ENCODE results near the gene HDAC9. TPM values are rescaled to one million over a fixed set of nuclear protein-coding genes. Genes with fewer than 3 reads are reported as not detected.

The HDAC9 gene
- polyA plus RNA-seq, 3 donors: 41.7 to 51.2 (median 44.2) TPM

GRCh38 chr7:18843979-18844378 is 348.4 kb downstream of the HDAC9 start:
- Mint-ChIP-seq H3K27me3 (ENCODE audit: low read depth in 3 of 3) (peaks cover 0 to 1% (median 0%) of the 10 kb centered on the region in 3 donors), H3K9me3 (peaks cover 0 to 5% (median 0%) of the 10 kb centered on the region in 7 donors), H3K4me1 (no peaks in the 10 kb centered on the region), H3K36me3 (no peaks in the 10 kb centered on the region), H3K27ac (no peak overlapping the region), H3K4me3 (no peak overlapping the region)
- H3K9ac ChIP-seq (ENCODE audit: insufficient read depth, low read length, poor library complexity, severe bottlenecking): no peak overlapping the region
- no peak overlapping the region for H3K4me3 ChIP-seq (replicated peaks in 1 of 3; ENCODE audit: low read depth in 2 of 3, low read length in 3 of 3)
- no peaks in the 10 kb centered on the region for H3K27me3 ChIP-seq (ENCODE audit: control insufficient read depth in 2 of 2, insufficient read depth in 2 of 2, low read length in 2 of 2)
- H3K9me3 ChIP-seq (replicated peaks in 1 of 2; ENCODE audit: control insufficient read depth in 1 of 2, insufficient read depth in 1 of 2, low read length in 2 of 2): no peaks in the 10 kb centered on the region
- TF ChIP-seq, protein P1, sequence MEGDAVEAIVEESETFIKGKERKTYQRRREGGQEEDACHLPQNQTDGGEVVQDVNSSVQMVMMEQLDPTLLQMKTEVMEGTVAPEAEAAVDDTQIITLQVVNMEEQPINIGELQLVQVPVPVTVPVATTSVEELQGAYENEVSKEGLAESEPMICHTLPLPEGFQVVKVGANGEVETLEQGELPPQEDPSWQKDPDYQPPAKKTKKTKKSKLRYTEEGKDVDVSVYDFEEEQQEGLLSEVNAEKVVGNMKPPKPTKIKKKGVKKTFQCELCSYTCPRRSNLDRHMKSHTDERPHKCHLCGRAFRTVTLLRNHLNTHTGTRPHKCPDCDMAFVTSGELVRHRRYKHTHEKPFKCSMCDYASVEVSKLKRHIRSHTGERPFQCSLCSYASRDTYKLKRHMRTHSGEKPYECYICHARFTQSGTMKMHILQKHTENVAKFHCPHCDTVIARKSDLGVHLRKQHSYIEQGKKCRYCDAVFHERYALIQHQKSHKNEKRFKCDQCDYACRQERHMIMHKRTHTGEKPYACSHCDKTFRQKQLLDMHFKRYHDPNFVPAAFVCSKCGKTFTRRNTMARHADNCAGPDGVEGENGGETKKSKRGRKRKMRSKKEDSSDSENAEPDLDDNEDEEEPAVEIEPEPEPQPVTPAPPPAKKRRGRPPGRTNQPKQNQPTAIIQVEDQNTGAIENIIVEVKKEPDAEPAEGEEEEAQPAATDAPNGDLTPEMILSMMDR (IDR thresholded peaks at IDR 0.05): no peak
- no peaks in the 10 kb centered on the region for H4K20me1 ChIP-seq (ENCODE audit: insufficient read depth, low read length)
- H3K27ac ChIP-seq (ENCODE audit: low read depth in 1 of 2, low read length in 2 of 2): no peak overlapping the region
- DNase-seq: no peak
- WGBS (ENCODE audit: insufficient coverage): no CpG with 5 or more reads among the region's 3 CpGs
- H3K79me2 ChIP-seq (ENCODE audit: insufficient read depth, low read length): no peaks in the 10 kb centered on the region
- H3K4me1 ChIP-seq (ENCODE audit: control insufficient read depth in 1 of 2, insufficient read depth in 2 of 2, low read length in 2 of 2): no peaks in the 10 kb centered on the region
- no peak overlapping the region for H2AFZ ChIP-seq (ENCODE audit: insufficient read depth, low read depth, low read length, poor library complexity, severe bottlenecking)
- intact Hi-C loops (cut with micrococcal nuclease): no loop called here
- H3K4me2 ChIP-seq (replicated peaks; ENCODE audit: extremely low read depth, low read length, poor library complexity, severe bottlenecking): no peak overlapping the region
- no peaks in the 10 kb centered on the region for H3K36me3 ChIP-seq (replicated peaks in 1 of 2; ENCODE audit: control insufficient read depth in 1 of 2, insufficient read depth in 2 of 2, low read length in 2 of 2)

- TF ChIP-seq, protein P1 (IDR thresholded peaks at IDR 0.05): no peak
- intact Hi-C loops (cut with micrococcal nuclease): no loop called here
- Histone ChIP-seq H3K27ac (ENCODE audit: low read depth in 1 of 2, low read length in 2 of 2) (no peak overlapping the region), H3K4me2 (replicated peaks; ENCODE audit: extremely low read depth, low read length, poor library complexity, severe bottlenecking) (no peak overlapping the region), H3K79me2 (ENCODE audit: insufficient read depth, low read length) (no peaks in the 10 kb centered on the region), H3K9me3 (replicated peaks in 1 of 2; ENCODE audit: control insufficient read depth in 1 of 2, insufficient read depth in 1 of 2, low read length in 2 of 2) (no peaks in the 10 kb centered on the region), H3K4me1 (ENCODE audit: control insufficient read depth in 1 of 2, insufficient read depth in 2 of 2, low read length in 2 of 2) (no peaks in the 10 kb centered on the region), H3K27me3 (ENCODE audit: control insufficient read depth in 2 of 2, insufficient read depth in 2 of 2, low read length in 2 of 2) (no peaks in the 10 kb centered on the region), H3K4me3 (replicated peaks in 1 of 3; ENCODE audit: low read depth in 2 of 3, low read length in 3 of 3) (no peak overlapping the region), H2AFZ (ENCODE audit: insufficient read depth, low read depth, low read length, poor library complexity, severe bottlenecking) (no peak overlapping the region), H3K36me3 (replicated peaks in 1 of 2; ENCODE audit: control insufficient read depth in 1 of 2, insufficient read depth in 2 of 2, low read length in 2 of 2) (no peaks in the 10 kb centered on the region), H4K20me1 (ENCODE audit: insufficient read depth, low read length) (no peaks in the 10 kb centered on the region), H3K9ac (ENCODE audit: insufficient read depth, low read length, poor library complexity, severe bottlenecking) (no peak overlapping the region)
- Mint-ChIP-seq H3K4me1 (no peaks in the 10 kb centered on the region), H3K4me3 (no peak overlapping the region), H3K27me3 (ENCODE audit: low read depth in 3 of 3) (peaks cover 0 to 1% (median 0%) of the 10 kb centered on the region in 3 donors), H3K36me3 (no peaks in the 10 kb centered on the region), H3K27ac (no peak overlapping the region), H3K9me3 (peaks cover 0 to 5% (median 0%) of the 10 kb centered on the region in 7 donors)
- 100% methylated on average over 4 of the region's 5 CpGs for WGBS (ENCODE audit: insufficient coverage)
- no peak for DNase-seq
Measured at GRCh38 chr7:18844735-18845134, 349.2 kb downstream of the HDAC9 start.
